MV-4-11 (cell line): ENCODE results near the gene LRIG2.
"Not testable (repeated sequence)": the region's sequence is repeated elsewhere in the genome, so short reads cannot be mapped to it uniquely, and the experiment has no call there.

ENCODE experiments used
- DNase-seq: peaks from one replicate; lab custom pipeline; 2025; lab: John Stamatoyannopoulos, UW

Gene LRIG2

DNA sequence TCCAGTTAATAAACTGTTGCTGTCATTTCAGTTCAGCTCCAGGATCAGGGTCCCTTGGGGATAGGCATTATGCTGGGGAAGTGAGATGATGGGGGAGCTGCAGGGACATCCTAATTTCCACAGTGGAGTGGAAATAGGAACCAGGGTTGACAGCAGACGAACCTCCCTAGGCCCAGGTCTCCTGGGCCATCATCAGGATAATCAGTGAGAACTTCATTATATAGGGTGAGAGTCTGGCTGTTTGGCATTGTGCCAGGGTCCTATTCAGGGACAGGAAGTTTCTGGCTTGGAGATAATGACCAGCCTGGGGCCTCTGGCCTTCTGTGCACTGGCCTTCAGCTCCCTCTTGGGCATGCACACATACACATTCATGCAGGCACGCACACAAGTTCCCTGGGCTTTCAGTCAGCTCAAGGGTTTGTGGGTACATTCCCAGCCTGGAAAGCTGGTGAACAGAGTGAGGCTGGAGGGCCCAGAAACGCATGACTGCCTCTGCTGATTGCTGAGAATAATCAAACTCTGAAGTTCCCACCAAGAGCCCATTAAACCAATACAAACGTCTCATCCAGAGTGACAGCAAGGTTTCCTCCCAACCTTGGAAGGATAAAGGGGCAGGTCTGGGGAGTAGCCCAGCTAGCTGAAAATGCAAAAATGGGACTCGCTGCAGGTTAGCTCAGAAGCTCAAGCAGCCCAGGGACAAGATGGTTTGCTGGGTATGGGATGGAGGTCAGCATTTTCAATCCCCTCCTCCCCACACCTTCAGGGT is 13.9 kb upstream of the LRIG2 start:
- DNase-seq = no peak

DNA sequence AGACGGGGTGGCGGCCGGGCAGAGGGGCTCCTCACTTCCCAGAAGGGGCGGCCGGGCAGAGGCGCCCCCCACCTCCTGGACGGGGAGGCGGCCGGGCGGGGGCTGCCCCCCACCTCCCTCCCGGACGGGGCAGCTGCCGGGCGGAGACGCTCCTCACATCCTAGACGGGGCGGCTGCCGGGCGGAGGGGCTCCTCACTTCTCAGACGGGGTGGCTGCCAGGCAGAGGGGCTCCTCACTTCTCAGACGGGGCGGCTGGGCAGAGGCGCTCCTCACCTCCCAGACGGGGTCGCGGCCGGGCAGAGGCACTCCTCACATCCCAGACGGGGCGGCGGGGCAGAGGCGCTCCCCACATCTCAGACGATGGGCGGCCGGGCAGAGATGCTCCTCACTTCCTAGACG is 9.5 kb upstream of the LRIG2 start:
- not testable (repeated sequence) for DNase-seq

DNA sequence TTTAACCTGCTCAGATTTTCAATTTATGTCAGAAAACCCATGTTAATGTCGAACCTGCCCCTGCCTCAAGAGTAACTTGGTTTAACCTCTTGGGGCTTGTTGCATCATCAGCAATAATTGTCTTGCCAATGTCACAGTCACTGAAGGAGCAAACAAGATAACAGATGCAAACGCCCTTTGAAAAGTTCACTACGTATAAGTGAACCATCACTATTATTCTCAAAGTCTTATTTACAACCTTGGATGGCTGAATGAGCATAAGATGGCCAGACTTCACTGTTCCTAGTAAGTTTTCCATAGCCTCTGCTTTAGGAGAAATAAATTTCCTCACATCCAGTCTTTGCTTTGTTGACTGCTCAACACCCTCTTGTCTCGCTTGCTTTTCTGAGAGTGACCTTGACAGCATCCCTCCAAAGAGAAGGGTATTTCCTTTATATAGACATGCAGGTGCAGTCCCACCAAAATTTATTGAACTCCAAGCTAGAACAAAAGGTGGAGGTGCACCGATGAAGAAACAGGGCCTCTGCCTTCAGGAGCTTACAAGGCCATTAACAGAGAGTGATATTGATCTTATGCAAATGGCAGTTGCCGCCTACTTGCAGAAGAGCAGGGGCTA is 749 bp upstream of the LRIG2 start:
- no peak for DNase-seq

DNA sequence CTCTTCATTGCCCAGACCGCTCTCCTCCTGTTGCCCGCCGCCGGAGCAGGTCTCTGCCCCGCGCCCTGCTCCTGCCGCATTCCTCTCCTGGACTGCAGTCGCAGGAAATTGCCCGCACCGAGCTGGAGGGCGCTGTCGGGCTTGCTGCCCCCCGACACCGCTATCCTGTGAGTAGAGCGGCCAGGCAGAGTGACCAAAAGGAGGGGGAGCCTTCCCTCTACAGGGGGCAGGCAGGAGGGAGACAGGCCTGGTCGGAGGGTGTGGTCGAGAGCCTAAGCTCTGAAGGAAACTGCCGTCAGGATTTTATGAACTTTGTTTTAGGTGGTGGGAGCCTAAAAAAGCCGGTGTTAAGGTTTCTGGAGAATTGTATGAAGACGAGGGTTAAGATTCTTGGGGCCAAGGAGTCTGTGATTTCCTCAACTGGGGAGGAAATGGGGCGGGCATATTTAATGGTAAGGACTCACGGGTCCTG is 517 bp downstream of the LRIG2 start:
- peak; percentile 59 for DNase-seq

DNA sequence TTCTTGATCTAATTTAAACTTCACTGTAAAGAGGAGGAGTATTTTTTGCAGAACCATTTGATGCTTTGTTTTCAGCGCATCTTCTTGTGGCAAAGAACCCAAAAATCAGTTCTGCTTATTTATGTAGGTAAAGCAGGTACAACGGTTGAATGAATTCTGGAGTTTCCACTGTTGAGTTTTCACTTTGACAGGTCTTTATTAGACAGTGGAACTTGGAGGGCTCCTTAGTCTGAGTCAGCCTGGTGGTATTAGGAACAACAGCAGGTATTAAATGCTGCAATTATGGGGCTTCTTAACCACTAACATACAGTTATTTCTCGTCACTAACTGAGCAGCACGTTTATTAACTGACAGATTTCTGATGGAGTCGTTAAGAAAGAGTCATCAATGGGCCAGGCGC is 1.2 kb downstream of the LRIG2 start:
- no peak for DNase-seq

DNA sequence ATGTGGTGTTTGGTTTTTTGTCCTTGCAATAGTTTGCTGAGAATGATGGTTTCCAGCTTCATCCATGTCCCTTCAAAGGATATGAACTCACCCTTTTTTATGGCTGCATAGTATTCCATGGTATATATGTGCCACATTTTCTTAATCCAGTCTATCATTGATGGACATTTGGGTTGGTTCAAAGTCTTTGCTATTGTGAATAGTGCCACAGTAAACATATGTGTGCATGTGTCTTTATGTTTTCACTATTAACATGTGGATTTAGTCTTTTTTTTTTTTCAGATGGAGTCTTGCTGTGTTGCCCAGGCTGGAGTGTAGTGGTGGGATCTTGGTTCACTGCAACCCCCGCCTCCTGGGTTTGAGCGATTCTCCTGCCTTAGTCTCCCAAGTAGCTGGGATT is 5.0 kb downstream of the LRIG2 start:
- DNase-seq = not testable (repeated sequence)

DNA sequence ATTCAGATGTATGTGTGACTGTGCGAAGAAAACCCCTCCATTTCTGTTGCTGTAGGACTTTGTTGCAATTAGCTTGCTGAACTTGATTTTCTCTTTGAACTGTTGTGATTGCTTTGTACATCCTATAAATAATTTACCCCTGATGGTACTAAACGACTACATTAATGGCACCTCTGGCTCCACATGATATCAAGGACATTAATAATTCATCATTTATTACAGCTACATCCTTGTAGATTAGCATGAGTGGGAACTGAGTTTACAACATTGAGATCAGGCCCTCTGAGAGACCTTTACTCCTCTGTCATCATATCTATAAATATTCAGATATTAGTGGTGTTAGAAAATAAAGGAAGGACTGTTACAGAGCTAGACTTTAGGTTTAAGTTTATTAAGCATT is 13.5 kb downstream of the LRIG2 start:
- DNase-seq = no peak

DNA sequence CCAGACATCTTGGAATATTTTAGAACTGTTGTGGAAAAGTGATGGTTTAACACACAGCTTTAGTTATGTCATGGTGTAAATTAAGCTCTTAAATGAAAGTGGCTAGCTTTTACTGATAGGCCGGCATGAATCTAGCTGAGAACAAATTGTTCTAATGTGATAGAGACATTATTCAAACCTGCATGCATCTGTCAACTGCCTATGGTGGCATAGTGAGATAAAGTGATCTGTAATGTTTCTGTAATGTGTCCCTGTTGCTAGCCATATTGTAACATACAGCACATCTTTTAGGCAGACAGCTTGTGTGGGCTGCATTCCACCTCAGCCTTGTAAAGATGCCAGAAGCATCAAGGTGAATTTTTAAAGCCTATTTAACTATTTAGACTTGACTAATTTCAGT is 16.0 kb downstream of the LRIG2 start:
- no peak for DNase-seq

DNA sequence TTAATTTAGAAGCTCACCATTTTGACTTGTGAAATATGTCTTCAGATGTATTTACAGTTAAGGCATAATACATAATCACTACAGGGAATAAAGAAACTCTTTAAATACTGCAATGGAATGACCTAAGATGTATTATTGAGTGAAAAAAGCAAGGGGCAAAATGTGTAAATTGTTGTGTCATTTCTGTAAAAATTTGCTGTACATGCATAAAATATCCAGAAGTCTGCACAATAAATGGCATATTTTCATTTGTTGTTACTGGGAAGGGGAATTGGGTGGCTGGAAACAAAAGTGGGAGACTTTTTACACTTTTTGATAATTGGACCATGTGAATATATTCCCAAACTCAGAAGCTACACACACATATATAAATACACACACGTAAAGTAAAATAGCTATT is 17.1 kb downstream of the LRIG2 start:
- no peak for DNase-seq

DNA sequence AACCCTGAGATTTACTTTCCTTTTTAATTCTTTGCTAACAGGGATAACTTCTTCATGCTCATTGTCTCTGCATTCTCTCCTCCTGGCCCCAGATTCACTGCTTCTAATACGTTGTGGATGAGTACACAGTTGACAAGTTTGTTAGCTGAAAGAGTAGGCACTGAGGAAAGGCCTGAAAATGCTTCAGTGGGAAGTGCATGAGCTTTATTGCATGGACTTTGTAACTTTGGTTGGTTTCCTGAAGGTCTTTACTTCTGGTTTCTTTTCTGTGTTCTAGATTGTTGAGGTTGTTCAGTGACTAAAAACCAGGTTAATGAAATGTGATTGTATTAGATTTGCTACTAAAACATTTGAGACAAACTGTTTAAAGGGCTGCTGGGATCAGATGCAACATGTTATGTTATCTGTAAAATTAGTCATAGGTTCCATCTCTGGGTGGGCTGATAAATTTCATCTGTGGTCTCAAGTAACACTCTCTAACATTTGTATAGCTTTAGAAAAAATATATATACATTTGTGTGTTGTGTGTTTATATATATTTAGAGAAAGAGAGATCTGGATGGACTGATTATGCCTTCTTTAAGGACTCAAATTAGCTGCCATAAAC is 19.1 kb downstream of the LRIG2 start:
- DNase-seq = no peak

DNA sequence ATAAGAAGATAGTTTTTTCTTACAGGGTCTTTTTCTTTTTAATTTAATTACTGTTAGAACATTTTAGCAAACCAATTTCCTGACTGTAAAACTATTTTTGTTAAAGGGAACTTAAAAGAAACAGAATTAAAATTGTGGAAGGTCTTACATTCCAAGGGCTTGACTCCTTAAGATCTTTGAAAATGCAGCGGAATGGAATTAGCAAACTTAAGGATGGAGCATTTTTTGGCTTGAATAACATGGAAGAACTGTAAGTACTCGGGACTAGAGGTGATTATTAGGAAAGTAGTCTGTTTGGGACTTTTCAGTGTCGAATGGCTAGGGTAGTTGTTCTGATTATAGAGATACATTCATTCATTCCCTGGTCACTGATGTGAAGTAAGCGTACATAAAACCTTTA is 21.5 kb downstream of the LRIG2 start:
- no peak for DNase-seq

DNA sequence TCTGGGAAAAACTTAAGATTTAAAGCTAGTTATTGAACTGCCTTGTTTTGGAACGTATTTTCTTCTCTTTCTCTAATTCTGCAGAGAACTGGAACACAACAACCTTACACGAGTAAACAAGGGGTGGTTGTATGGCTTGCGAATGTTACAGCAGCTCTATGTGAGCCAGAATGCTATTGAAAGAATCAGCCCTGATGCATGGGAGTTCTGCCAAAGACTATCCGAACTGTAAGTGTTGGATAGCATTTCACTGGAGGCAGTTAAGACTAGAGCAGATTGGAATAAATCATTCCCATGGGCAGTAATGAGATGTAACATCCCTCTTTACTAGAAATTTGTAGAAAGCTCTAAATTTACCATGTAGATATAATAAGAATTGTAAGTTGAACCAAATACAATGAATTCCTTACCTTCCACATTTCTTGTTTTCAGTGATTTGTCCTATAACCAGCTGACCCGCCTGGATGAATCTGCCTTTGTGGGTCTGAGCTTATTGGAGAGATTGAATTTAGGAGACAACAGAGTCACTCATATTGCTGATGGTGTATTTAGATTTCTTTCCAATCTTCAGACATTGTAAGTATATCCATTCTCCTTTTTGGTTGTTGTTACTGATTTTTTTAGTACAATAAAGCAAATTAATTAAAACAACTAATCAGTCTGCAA is 22.9 kb downstream of the LRIG2 start:
- DNase-seq = no peak

DNA sequence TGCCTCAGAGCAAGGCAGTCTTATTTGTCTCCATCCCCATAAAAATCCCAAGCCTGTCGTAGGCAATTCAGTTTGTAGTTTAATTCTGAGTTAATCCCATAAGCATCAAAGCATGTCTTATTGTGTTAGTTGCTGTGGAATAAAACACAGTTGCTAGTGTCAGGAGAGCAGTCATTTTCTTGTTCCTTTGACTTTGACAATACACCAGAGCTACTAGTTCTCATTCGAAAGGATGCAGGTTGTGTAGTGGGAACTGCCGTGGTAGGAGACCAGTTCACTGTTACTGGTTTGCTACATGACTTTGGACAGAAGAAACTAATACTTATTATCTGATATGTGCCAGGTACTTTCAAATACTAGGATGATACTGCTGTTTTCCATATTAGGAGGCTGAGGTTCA is 23.5 kb downstream of the LRIG2 start:
- DNase-seq = no peak

DNA sequence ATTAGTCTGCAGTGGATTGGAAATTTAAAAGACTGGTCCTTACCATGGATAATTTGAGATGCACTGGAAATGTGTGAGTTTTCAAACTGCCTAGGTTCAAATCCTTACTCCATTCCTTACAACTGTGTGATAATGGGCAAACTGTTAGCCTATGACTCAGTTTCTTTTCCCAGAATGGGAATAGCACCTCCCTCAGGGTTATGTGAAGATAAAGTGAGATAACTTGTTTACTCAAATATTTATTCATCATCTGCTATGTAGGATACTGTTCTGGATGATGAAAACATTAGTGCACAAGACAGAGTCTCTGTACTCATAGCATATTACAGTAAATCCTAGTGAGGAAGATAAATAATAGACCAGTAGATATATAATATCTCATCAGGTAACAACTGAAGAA is 28.6 kb downstream of the LRIG2 start:
- DNase-seq = no peak

DNA sequence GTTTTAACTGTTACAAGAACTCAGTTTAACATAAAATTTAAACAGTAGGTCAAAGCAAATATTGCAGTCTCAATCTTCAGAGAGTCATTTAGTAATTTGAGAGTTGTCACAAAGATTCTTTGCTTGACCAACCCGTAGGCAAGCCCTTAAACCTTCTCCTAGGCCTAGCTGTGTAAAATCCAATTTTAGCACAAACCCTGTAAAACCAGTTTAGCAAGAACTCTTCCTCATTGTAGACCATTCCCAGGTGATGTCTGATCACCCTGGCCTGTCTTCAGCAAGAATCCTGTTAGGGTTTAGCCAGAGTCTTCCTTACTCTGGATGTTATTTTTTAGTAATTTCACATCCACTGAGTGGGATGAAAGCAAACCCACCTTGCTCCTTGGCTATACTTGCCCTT is 30.1 kb downstream of the LRIG2 start:
- DNase-seq = no peak

DNA sequence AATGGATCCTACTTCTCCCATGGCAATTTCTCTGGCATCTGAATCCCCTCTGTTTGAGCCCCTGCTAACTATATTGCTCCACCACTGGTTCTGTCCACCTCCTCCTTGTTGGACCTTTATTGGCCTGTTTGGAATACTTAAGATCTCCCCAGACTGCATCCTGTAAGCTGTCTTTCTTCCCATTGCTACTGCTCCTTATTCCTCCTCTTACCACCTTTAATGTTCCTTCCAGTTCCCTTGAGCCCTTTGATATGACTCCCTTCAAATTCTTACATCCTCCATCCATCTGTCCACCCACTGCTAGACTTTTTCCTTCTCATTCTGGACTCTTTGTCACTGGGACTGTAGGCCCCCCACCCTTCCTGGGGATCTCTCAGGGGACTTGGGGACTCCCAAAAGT is 31.0 kb downstream of the LRIG2 start:
- no peak for DNase-seq

DNA sequence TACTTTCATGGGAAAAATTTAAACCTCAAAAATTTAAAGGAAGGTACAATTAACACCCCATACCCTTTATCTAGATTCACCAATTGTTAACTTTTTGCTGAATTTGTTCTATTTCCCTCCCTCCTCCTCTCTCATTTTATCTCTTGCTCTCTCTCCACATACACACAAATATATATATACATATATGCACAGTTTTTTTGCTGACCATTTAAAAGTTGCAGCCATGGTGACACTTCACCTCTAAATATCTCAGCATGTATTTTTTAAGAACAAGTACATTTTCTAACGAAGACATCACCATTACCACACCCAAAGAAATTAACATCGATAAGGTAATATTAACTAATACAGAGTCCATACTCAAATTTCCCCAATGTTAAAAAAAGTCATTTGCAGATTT is 33.9 kb downstream of the LRIG2 start:
- DNase-seq = no peak

DNA sequence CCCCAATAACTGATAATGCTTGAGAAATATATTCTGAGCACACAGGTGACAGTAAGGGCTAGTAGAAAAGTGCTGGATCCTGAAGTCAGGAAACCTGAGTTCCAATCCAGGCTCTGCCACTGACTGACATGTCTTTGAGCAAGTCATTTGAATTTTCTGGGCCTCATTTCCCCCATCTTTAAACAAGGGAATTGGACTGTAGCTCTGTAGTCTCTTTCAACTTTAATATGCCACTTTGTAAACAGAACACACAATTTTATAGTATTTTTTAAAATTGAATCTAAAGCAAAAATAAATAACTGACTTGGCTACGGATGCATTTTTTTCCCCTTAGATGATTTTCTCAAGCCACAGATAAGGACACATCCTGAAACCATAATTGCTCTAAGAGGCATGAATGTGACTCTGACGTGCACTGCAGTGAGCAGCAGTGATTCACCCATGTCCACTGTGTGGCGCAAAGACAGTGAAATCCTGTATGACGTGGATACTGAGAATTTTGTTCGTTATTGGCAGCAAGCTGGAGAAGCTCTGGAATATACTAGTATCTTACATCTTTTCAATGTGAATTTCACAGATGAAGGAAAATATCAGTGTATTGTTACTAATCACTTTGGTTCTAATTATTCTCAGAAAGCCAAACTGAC is 37.0 kb downstream of the LRIG2 start:
- no peak for DNase-seq

DNA sequence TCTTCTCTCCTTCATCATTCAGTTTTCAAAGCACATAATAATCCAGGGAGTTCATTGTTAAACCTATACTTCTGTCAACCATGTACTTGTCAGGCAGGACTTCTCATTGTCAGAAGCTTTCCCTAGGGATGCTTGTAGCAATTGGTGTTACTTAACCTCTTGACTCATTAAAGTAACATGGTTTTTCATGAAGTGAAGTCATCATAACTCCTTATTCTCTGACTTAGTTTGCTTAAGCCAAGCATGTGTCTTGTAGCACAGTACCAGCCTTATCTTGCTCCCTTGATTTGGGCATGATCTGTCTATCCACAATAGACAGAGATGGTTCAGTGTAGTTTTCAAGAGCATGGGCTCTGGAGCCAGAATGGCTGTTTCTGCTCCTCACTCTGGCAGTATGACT is 45.3 kb downstream of the LRIG2 start:
- no peak for DNase-seq

DNA sequence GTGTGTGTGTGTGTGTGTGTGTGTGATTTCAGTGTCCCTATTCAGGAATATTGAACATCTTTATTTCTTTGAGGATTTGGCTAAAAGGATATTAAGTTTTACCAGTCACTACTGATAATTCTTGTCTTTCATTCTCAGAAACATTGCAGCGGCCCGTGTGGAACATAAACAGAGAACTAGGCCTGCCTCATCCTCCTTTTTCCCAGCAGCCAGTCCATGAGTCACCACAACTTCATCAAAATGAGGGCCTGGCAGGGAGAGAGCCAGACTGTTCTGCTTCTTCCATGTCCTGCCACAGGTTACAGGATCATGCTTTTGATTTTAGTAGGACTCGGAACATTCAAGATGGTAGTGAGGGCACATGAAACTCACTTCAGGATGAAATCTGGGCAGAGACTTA is 50.7 kb downstream of the LRIG2 start:
- DNase-seq = no peak

DNA sequence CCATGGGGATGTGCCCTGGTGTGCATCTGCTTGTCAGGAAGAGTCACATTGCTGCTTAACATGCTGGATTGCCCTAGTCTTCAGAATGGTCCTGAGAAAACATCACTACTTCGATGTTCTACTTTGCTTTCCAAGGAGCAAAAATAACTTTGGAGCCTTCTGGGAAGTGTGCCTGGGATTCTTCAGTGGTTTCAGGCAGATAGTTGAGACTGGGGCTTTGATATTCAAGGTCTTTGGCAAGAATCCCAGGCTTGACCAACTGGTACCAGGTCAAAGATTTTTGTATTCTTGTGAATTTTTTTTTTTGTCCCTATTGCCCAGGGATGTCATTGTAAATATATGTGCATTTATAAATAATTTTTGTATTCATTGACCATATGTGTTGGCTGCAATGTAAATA is 51.4 kb downstream of the LRIG2 start:
- DNase-seq = no peak

DNA sequence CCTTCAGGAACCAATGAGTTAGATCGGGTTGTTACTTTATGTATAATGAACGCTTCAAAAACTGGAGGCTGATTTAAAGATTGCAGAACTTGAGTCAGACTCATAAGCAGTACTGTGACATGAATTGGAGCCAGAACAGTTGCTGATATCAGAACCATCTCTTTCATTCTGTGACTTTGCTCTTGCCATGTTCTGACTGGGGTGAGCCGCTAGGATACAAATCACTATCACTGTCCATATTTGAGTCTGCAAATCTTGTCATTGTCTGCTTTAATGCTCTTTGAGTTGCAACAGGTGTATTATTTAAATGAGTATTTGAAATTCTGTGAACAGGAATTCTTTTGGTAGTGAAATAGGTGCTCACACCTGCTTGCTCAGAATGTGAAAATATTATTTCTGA is 52.5 kb downstream of the LRIG2 start:
- DNase-seq = no peak
